Activated CD8-positive, alpha-beta T cell treated with anti-CD3 and anti-CD28 coated beads, Interleukin-2, amount 10 ng/mL, durations not matched to agents 7 days and 5 days (primary cell): ENCODE measurements around the gene ANO4. TPM values are rescaled to one million over a fixed set of nuclear protein-coding genes. Genes with fewer than 3 reads are reported as not detected.

Experiments used
- ATAC-seq: fragments of 150-1000 bp; cut with Tn5 transposase; one replicate; pipeline ENCODE4 v1.10.0; 2021; ENCODE audit warnings: moderate library complexity
- CTCF ChIA-PET: fragments of 350-600 bp; sonication (Branson Sonifier 250); formaldehyde crosslinking; loops from one replicate; lab custom pipeline; 2021; ENCODE audit warnings: antibody characterized with exemption; lab: Charles Lee
- POLR2A ChIA-PET: fragments of 350-600 bp; sonication (Branson Sonifier 250); formaldehyde crosslinking; loops from one replicate; lab custom pipeline; 2021; ENCODE audit warnings: antibody characterized with exemption; lab: Charles Lee
- DNase-seq: peaks from one replicate; pipeline ENCODE4 v3.0.0-alpha.2; 2020
- H3K27ac Mint-ChIP-seq: one replicate; pipeline ENCODE4 v1.8.0; 2021; ENCODE audit warnings: mild to moderate bottlenecking, mixed read lengths
- H3K27me3 Mint-ChIP-seq: one replicate; pipeline ENCODE4 v1.8.0; 2021; ENCODE audit warnings: low read depth, mixed read lengths
- H3K36me3 Mint-ChIP-seq: one replicate; pipeline ENCODE4 v1.8.0; 2021; ENCODE audit warnings: low read depth, mixed read lengths
- H3K4me1 Mint-ChIP-seq: one replicate; pipeline ENCODE4 v1.8.0; 2021; ENCODE audit warnings: low read depth, mixed read lengths
- H3K4me3 Mint-ChIP-seq: one replicate; pipeline ENCODE4 v1.8.0; 2021; ENCODE audit warnings: mild to moderate bottlenecking, mixed read lengths
- H3K9me3 Mint-ChIP-seq: one replicate; pipeline ENCODE4 v1.8.0; 2022; ENCODE audit warnings: mixed read lengths; ENCODE audit not compliant: insufficient read depth
- total RNA-seq, 2 experiments: library from RNA; stranded (reverse); gene quantifications; one replicate each; pipeline ENCODE4 v1.2.3, GENCODE V29; 2021

ANO4 gene
- total RNA-seq, 2 experiments from 2014 or later = not detected

DNA sequence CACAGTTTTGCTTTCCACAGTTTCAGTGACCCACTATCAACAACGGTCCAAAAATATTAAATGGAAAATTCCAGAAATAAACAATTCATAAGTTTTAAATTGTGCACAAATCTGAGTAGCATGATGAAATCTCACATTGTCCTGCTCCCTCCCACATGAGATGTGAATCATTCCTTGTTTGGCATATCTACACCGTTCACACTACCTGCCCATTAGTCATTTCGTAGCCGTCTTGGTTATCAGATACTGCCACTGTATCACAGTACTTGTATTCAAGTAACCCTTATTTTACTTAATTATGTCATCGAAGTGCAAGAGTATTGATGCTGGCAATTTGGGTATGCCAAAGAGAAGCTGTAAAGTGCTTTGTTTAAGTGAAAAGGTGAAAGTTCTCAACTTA lies 270.1 kb downstream of the ANO4 start:
- Mint-ChIP-seq H3K4me1 (no peaks in the 10 kb centered on the region), H3K36me3 (no peaks in the 10 kb centered on the region), H3K27me3 (no peaks in the 10 kb centered on the region), H3K4me3 (no peak overlapping the region), H3K27ac (no peak overlapping the region), H3K9me3 (peaks cover 4% of the 10 kb centered on the region)
- POLR2A ChIA-PET = no interaction called here
- no peak for DNase-seq
- CTCF ChIA-PET = no interaction called here
- ATAC-seq = no peak

DNA sequence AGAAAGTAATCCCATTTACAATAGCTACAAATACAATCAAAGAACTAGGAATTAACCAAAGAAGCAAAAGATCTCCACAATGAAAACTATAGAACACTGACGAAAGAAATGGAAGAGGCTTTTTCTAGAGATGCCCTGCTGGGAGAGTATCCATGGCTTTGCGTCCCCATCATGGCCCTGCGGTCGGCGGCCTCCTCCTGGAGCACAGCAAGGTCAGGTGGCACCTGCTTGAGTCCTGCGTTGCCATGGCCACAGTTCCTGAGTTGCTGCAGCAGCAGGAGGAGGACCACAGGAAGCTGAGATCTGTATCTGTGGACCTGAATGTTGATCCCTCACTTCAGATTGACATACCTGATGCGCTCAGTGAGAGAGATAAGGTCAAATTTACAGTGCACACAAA lies 271.9 kb downstream of the ANO4 start:
- H3K36me3 Mint-ChIP-seq = no peaks in the 10 kb centered on the region
- ATAC-seq = no peak
- no peak for DNase-seq
- no peak overlapping the region for H3K27ac Mint-ChIP-seq
- POLR2A ChIA-PET = no interaction called here
- CTCF ChIA-PET = no interaction called here
- H3K4me1 Mint-ChIP-seq = no peaks in the 10 kb centered on the region
- H3K27me3 Mint-ChIP-seq = no peaks in the 10 kb centered on the region
- no peak overlapping the region for H3K4me3 Mint-ChIP-seq
- H3K9me3 Mint-ChIP-seq = no peaks in the 10 kb centered on the region

DNA sequence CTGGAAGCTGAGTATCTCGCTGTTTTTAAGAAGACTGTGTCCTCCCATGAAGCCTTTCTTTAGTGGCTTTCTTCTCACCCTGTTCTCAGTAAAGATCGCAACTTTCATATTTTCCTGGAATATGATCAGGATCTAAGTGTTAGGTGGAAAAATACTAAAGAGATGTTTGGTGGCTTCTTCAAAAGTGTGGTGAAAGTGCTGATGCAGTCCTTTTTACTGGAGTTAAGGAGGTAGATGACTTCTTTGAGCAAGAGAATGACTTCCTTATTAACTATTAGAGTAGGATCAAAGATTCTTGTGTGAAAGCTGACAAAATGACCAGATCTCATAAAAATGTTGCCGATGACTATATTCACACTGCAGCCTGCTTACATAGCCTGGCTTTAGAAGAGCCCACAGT lies 273.8 kb downstream of the ANO4 start:
- DNase-seq (no peak), ATAC-seq (no peak)
- ChIA-PET CTCF (no interaction called here), POLR2A (no interaction called here)
- no peaks in the 10 kb centered on the region for H3K4me1 Mint-ChIP-seq
- no peak overlapping the region for H3K27ac Mint-ChIP-seq
- H3K36me3 Mint-ChIP-seq = no peaks in the 10 kb centered on the region
- no peaks in the 10 kb centered on the region for H3K9me3 Mint-ChIP-seq
- H3K4me3 Mint-ChIP-seq = no peak overlapping the region
- no peaks in the 10 kb centered on the region for H3K27me3 Mint-ChIP-seq

- H3K4me3 Mint-ChIP-seq = no peak overlapping the region
- H3K27ac Mint-ChIP-seq = no peak overlapping the region
- H3K36me3 Mint-ChIP-seq = no peaks in the 10 kb centered on the region
- H3K9me3 Mint-ChIP-seq = no peaks in the 10 kb centered on the region
- CTCF ChIA-PET = no interaction called here
- POLR2A ChIA-PET = no interaction called here
- ATAC-seq (no peak), DNase-seq (no peak)
- H3K4me1 Mint-ChIP-seq = no peaks in the 10 kb centered on the region
- no peaks in the 10 kb centered on the region for H3K27me3 Mint-ChIP-seq
Observed at GRCh38 chr12:101068836-101069235, 274.3 kb downstream of the ANO4 start.

- ChIA-PET CTCF (no interaction called here), POLR2A (no interaction called here)
- H3K9me3 Mint-ChIP-seq = no peaks in the 10 kb centered on the region
- no peaks in the 10 kb centered on the region for H3K27me3 Mint-ChIP-seq
- no peak overlapping the region for H3K4me3 Mint-ChIP-seq
- DNase-seq (no peak), ATAC-seq (no peak)
- no peaks in the 10 kb centered on the region for H3K36me3 Mint-ChIP-seq
- no peaks in the 10 kb centered on the region for H3K4me1 Mint-ChIP-seq
- no peak overlapping the region for H3K27ac Mint-ChIP-seq
Observed at GRCh38 chr12:101074940-101075680, 280.5 kb downstream of the ANO4 start.

GRCh38 chr12:101076921-101077320 lies 282.3 kb downstream of the ANO4 start:
- ATAC-seq (no peak), DNase-seq (no peak)
- POLR2A ChIA-PET = no interaction called here
- no peaks in the 10 kb centered on the region for H3K36me3 Mint-ChIP-seq
- CTCF ChIA-PET = no interaction called here
- H3K4me3 Mint-ChIP-seq = no peak overlapping the region
- H3K9me3 Mint-ChIP-seq = no peaks in the 10 kb centered on the region
- H3K4me1 Mint-ChIP-seq = no peaks in the 10 kb centered on the region
- no peak overlapping the region for H3K27ac Mint-ChIP-seq
- no peaks in the 10 kb centered on the region for H3K27me3 Mint-ChIP-seq

GRCh38 chr12:101077791-101078528 lies 283.4 kb downstream of the ANO4 start:
- Mint-ChIP-seq H3K4me1 (no peaks in the 10 kb centered on the region), H3K36me3 (no peaks in the 10 kb centered on the region), H3K27me3 (no peaks in the 10 kb centered on the region), H3K4me3 (no peak overlapping the region), H3K27ac (no peak overlapping the region), H3K9me3 (no peaks in the 10 kb centered on the region)
- POLR2A ChIA-PET = no interaction called here
- CTCF ChIA-PET = no interaction called here
- DNase-seq (no peak), ATAC-seq (no peak)

DNA sequence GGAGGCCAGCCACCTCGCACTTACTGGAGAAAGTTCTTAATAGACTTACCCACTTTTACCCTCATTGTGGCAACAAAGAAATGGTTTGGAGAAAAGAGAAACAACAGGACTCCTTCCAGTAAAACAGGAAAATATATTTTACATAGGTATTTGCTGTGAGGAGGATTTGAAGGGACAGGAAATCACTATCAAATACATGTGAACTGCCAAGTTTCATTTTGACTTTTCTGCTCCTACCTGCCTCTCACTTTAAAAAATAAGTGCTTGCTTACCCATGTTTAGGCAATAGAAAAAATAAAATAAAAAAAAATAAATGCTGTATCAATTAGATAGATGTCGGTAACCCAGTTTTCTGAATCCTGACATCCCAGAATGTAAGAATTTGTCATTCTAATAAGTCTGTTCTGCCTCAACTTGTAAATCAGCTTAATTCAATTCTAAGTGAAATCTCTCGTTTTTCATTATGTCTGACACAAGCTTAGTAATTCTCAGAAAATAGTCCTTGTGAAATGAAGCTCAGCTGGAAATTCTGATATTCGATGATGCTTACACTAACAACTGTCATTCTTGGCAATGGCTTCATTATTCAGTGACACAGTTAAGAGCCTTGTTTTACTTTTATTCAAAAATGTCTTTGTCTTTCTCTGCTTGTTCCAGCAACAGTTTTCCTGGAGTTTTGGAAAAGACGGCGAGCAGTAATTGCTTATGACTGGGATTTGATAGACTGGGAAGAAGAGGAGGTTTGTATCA lies 284.1 kb downstream of the ANO4 start:
- H3K27ac Mint-ChIP-seq = no peak overlapping the region
- H3K4me1 Mint-ChIP-seq = no peaks in the 10 kb centered on the region
- H3K9me3 Mint-ChIP-seq = no peaks in the 10 kb centered on the region
- no peak for DNase-seq
- H3K4me3 Mint-ChIP-seq = no peak overlapping the region
- no peaks in the 10 kb centered on the region for H3K27me3 Mint-ChIP-seq
- POLR2A ChIA-PET = no interaction called here
- CTCF ChIA-PET = no interaction called here
- no peaks in the 10 kb centered on the region for H3K36me3 Mint-ChIP-seq
- no peak for ATAC-seq

- Mint-ChIP-seq H3K4me1 (no peaks in the 10 kb centered on the region), H3K27me3 (no peaks in the 10 kb centered on the region), H3K4me3 (no peak overlapping the region), H3K36me3 (no peaks in the 10 kb centered on the region), H3K27ac (no peak overlapping the region), H3K9me3 (no peaks in the 10 kb centered on the region)
- ChIA-PET POLR2A (no interaction called here), CTCF (no interaction called here)
- ATAC-seq (no peak), DNase-seq (no peak)
Observed at GRCh38 chr12:101082706-101083105, 288.1 kb downstream of the ANO4 start.

DNA sequence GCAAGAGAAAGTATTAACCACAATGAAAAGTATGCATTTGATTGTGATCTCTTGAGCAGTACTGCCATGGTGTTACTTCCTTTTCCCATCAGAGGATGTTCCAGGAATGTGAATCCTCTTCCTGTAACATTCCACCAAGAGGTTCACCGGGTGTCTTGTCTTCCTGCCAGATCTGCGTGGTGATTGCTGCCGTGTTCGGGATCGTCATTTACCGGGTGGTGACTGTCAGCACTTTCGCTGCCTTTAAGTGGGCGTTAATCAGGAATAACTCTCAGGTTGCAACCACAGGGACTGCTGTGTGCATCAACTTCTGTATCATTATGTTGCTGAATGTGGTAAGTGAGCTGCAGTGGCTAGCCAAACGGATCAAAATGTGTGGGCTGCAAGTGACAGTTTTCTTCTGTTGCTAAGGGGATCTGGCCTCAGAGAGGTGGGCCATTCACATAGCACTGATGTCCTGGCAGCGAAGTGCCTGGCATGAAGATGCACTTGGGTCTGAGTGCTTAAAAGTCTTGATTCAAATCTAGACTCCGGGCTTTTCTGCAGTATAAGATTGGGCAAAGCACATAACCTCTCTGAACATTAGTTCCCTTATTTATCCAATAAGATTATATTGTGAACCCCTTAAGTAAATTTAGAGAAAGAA lies 292.0 kb downstream of the ANO4 start:
- ATAC-seq (no peak), DNase-seq (no peak)
- no peaks in the 10 kb centered on the region for H3K4me1 Mint-ChIP-seq
- no peaks in the 10 kb centered on the region for H3K9me3 Mint-ChIP-seq
- no peak overlapping the region for H3K4me3 Mint-ChIP-seq
- H3K27me3 Mint-ChIP-seq = no peaks in the 10 kb centered on the region
- ChIA-PET CTCF (no interaction called here), POLR2A (no interaction called here)
- H3K36me3 Mint-ChIP-seq = no peaks in the 10 kb centered on the region
- no peak overlapping the region for H3K27ac Mint-ChIP-seq

GRCh38 chr12:101087920-101088319 lies 293.3 kb downstream of the ANO4 start:
- Mint-ChIP-seq H3K9me3 (no peaks in the 10 kb centered on the region), H3K36me3 (no peaks in the 10 kb centered on the region), H3K27ac (no peak overlapping the region), H3K4me3 (no peak overlapping the region), H3K27me3 (no peaks in the 10 kb centered on the region), H3K4me1 (no peaks in the 10 kb centered on the region)
- ChIA-PET CTCF (no interaction called here), POLR2A (no interaction called here)
- ATAC-seq = no peak
- DNase-seq = no peak

- POLR2A ChIA-PET = no interaction called here
- no peak overlapping the region for H3K4me3 Mint-ChIP-seq
- no peaks in the 10 kb centered on the region for H3K36me3 Mint-ChIP-seq
- H3K9me3 Mint-ChIP-seq = no peaks in the 10 kb centered on the region
- H3K27ac Mint-ChIP-seq = no peak overlapping the region
- H3K4me1 Mint-ChIP-seq = no peaks in the 10 kb centered on the region
- no peaks in the 10 kb centered on the region for H3K27me3 Mint-ChIP-seq
- CTCF ChIA-PET = no interaction called here
- no peak for ATAC-seq
- DNase-seq = no peak
Observed at GRCh38 chr12:101089271-101089670, 294.7 kb downstream of the ANO4 start.
